ENCODE results near the gene MCUB.

The MCUB gene

DNA sequence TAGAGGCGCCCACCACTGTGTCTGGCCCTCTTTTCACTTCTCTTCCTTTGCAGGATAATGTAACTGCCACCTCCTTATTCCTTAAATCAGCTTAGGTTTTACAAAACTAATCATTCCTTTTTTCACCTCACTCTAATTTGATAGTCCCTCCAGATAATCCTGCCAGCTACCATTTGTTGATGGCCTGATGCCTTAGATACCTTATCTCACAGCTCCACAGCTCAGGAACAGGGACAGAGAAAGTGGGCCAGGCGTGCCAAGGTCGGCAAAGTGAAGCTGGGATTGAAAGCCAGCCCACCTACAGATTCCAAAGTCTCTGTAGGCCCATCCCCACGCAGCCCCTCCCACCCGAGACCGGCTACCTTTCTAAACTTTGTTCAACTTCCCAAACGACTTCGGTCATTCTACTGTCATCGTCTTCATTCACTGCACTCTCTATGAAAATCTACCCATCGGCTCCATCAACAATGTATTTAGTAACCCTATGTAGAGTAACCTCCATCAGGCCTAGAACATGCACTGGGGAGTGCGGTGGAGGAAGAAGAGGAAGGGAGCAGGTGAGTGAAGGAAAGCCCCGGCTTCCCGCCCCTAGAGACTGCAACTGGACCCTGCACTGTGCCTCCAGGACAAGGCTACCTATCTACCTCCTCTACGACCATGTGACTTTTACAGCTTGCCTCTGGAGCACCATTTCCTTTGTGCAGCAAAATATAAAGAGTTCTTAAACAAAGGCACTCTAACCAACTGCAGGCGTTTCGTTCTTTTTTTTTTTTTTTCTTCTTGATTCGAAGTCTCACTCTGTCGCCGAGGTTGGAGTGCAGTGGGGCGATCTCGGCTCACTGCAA is 141.7 kb downstream of the MCUB start:
- H2AFZ ChIP-seq (ENCODE audit: low read length): peak overlapping the region; percentile 94
- no peak for TF ChIP-seq EZH2phosphoT487 (IDR thresholded peaks at IDR 0.05; ENCODE audit: low read length)
- TF ChIP-seq, protein P1, sequence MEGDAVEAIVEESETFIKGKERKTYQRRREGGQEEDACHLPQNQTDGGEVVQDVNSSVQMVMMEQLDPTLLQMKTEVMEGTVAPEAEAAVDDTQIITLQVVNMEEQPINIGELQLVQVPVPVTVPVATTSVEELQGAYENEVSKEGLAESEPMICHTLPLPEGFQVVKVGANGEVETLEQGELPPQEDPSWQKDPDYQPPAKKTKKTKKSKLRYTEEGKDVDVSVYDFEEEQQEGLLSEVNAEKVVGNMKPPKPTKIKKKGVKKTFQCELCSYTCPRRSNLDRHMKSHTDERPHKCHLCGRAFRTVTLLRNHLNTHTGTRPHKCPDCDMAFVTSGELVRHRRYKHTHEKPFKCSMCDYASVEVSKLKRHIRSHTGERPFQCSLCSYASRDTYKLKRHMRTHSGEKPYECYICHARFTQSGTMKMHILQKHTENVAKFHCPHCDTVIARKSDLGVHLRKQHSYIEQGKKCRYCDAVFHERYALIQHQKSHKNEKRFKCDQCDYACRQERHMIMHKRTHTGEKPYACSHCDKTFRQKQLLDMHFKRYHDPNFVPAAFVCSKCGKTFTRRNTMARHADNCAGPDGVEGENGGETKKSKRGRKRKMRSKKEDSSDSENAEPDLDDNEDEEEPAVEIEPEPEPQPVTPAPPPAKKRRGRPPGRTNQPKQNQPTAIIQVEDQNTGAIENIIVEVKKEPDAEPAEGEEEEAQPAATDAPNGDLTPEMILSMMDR (IDR thresholded peaks at IDR 0.05; ENCODE audit: low read length): no peak
- no peak for TF ChIP-seq EZH2 (optimal IDR thresholded peaks at IDR 0.05; ENCODE audit: low read depth, low read length)
- H3K4me3 ChIP-seq (ENCODE audit: low read length): peak overlapping the region; percentile 86
- peaks cover 15% of the 10 kb centered on the region for H3F3A ChIP-seq (ENCODE audit: insufficient read depth, low read length)
- peaks cover 19% of the 10 kb centered on the region for H3K79me2 ChIP-seq (ENCODE audit: low read length)
- H4K20me1 ChIP-seq (ENCODE audit: insufficient read depth, low read length): no peaks in the 10 kb centered on the region
- peak overlapping the region; percentile 51; the same call in 1 of the 2 replicates for H3K9ac ChIP-seq (ENCODE audit: low read length)
- H3K36me3 ChIP-seq (replicated peaks; ENCODE audit: insufficient read depth, low read length): no peaks in the 10 kb centered on the region
- H3K4me1 ChIP-seq (ENCODE audit: low read length): peaks cover 6% of the 10 kb centered on the region; the same call in 1 of the 2 replicates
- H3K9me3 ChIP-seq (replicated peaks; ENCODE audit: insufficient read depth, low read length): no peaks in the 10 kb centered on the region
- peak; percentile 27 for DNase-seq
- peak overlapping the region; percentile 75 for H3K4me2 ChIP-seq (ENCODE audit: low read depth, low read length)
- H3K27ac ChIP-seq (ENCODE audit: low read length): peak overlapping the region; percentile 60; the same call in 1 of the 2 replicates
- no peaks in the 10 kb centered on the region for H3K9me2 ChIP-seq (replicated peaks; ENCODE audit: insufficient read depth, low read length)
- no peaks in the 10 kb centered on the region for H3K27me3 ChIP-seq (replicated peaks; ENCODE audit: insufficient read depth, low read length)

DNA sequence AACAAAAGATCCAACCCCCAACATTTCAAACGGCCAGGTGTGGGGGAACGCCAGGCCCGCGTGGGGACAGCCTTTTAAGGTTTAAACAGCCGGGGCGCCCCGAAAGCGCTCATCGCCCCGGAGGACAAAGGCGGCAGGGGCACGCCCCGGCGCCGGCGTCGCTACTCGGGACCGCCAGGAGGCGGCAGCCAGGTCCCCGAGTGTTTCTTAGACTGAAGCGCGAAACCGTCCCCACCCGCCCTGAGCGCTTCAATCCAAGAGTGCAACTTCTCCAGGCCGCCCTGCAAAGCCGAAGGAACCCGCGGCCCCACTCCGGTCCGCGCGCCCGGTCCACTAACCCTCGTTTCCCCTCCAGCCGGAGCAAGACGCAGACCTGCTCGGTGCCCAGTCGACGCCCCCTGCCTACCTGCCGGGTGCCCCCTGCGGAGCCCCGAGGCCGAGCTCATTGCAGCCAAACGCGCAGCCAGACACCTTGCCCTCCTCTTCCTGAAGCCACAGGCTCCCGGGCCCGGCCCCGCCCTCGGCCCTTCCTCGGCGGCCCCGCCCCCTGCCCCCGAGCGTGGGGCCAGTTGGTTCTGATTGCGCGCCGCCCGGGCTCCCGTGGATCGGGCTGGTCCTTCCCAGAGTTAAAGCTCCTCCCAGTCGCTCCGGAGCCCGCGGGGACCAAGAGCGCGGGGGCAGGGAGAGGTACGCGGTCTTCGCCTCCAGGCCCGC is 143.1 kb downstream of the MCUB start, which contains the start of gene CASP6:
Gene CASP6 (minus strand): TSS at position 496 of the 714 bp plus-strand sequence. CDS start 50 bp downstream, at position 446.
- Histone ChIP-seq H3F3A (ENCODE audit: insufficient read depth, low read length) (peaks cover 15% of the 10 kb centered on the region), H3K9me3 (replicated peaks; ENCODE audit: insufficient read depth, low read length) (no peaks in the 10 kb centered on the region), H3K27me3 (replicated peaks; ENCODE audit: insufficient read depth, low read length) (no peaks in the 10 kb centered on the region), H3K9me2 (replicated peaks; ENCODE audit: insufficient read depth, low read length) (no peaks in the 10 kb centered on the region), H3K4me1 (ENCODE audit: low read length) (peaks cover 6% of the 10 kb centered on the region; the same call in 1 of the 2 replicates), H3K4me2 (ENCODE audit: low read depth, low read length) (peak within 1 kb of the TSS; percentile 75; the same call in 1 of the 2 replicates), H2AFZ (ENCODE audit: low read length) (peak within 1 kb of the TSS; percentile 94), H3K9ac (ENCODE audit: low read length) (peak within 1 kb of the TSS; percentile 51; the same call in 1 of the 2 replicates), H3K36me3 (replicated peaks; ENCODE audit: insufficient read depth, low read length) (no peaks in the 10 kb centered on the region), H3K4me3 (ENCODE audit: low read length) (peak within 1 kb of the TSS; percentile 86), H3K27ac (ENCODE audit: low read length) (peak within 1 kb of the TSS; percentile 60; the same call in 1 of the 2 replicates), H4K20me1 (ENCODE audit: insufficient read depth, low read length) (no peaks in the 10 kb centered on the region), H3K79me2 (ENCODE audit: low read length) (peaks cover 19% of the 10 kb centered on the region)
- peak; percentile 84 for DNase-seq
- TF ChIP-seq EZH2 (optimal IDR thresholded peaks at IDR 0.05; ENCODE audit: low read depth, low read length) (no peak), EZH2phosphoT487 (IDR thresholded peaks at IDR 0.05; ENCODE audit: low read length) (no peak)
- TF ChIP-seq, protein P1 (IDR thresholded peaks at IDR 0.05; ENCODE audit: low read length): peak; percentile 59

DNA sequence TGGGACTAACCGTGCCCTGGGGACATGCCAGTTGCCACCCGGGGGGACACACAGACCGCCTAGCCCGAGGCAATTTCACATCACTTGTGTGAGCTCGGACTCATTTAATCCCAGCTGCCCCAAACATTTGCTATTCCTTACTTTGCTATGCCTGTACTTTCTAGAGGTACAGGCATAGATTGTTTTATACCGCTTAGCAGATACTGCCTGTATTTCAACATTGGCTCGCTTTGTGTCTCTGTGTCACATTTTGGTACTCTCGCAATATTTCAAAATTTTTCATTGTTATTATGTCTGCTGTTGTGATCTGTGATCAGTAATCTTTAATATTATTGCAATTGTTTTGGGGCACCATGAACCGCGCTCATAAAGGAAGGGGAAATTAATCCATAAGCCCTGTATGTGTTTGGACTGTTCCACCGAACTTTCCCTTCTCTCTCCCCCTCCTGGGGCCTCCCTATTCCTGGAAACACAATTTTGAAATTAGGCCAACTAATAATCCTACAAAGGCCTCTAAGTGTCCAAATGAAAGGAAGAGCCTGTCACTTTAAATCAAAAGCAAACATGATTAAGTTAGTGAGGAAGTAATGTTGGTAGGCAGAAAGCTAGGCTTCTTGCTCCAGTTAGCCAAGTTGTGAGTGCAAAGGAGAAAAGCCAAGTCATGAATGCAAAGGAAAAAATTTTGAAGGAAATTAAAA is 143.8 kb downstream of the MCUB start:
- peak overlapping the region; percentile 60; the same call in 1 of the 2 replicates for H3K27ac ChIP-seq (ENCODE audit: low read length)
- H3K4me2 ChIP-seq (ENCODE audit: low read depth, low read length): peak overlapping the region; percentile 75; the same call in 1 of the 2 replicates

More for the DNA sequence above, 143.8 kb downstream of the MCUB start:
- H3K79me2 ChIP-seq (ENCODE audit: low read length): peaks cover 18% of the 10 kb centered on the region
- no peaks in the 10 kb centered on the region for H4K20me1 ChIP-seq (ENCODE audit: insufficient read depth, low read length)
- peaks cover 15% of the 10 kb centered on the region for H3F3A ChIP-seq (ENCODE audit: insufficient read depth, low read length)
- H3K4me3 ChIP-seq (ENCODE audit: low read length): peak overlapping the region; percentile 86
- no peaks in the 10 kb centered on the region for H3K27me3 ChIP-seq (replicated peaks; ENCODE audit: insufficient read depth, low read length)
- no peak for DNase-seq
- peak overlapping the region; percentile 51; the same call in 1 of the 2 replicates for H3K9ac ChIP-seq (ENCODE audit: low read length)
- peaks cover 11% of the 10 kb centered on the region for H3K4me1 ChIP-seq (ENCODE audit: low read length)
- no peaks in the 10 kb centered on the region for H3K36me3 ChIP-seq (replicated peaks; ENCODE audit: insufficient read depth, low read length)
- TF ChIP-seq, protein P1 (IDR thresholded peaks at IDR 0.05; ENCODE audit: low read length): no peak
- TF ChIP-seq EZH2 (optimal IDR thresholded peaks at IDR 0.05; ENCODE audit: low read depth, low read length) (no peak), EZH2phosphoT487 (IDR thresholded peaks at IDR 0.05; ENCODE audit: low read length) (no peak)
- peak overlapping the region; percentile 94 for H2AFZ ChIP-seq (ENCODE audit: low read length)
- H3K9me3 ChIP-seq (replicated peaks; ENCODE audit: insufficient read depth, low read length): no peaks in the 10 kb centered on the region
- H3K9me2 ChIP-seq (replicated peaks; ENCODE audit: insufficient read depth, low read length): no peaks in the 10 kb centered on the region
